D721Med (cell line): ENCODE data around the gene ICAM2.

ENCODE experiments used
- DNase-seq: peaks from one replicate; pipeline ENCODE4 v3.0.0; 2011; ENCODE audit warnings: low spot score; ENCODE audit not compliant: insufficient read length
- FAIRE-seq: peaks from 2 replicates; lab custom pipeline; 2011; peaks lifted over from hg19 to GRCh38; lab: Jason Lieb, UNC
- CTCF ChIP-seq: IDR thresholded peaks from 2 replicates; pipeline ENCODE4 v1.5.1; 2012; ENCODE audit warnings: mild to moderate bottlenecking, control low read depth; ENCODE audit not compliant: insufficient read depth; ENCODE audit errors: missing control alignments

The ICAM2 gene

GRCh38 chr17:63993368-63993985 is 27.0 kb downstream of the ICAM2 start:
- DNase-seq: no peak
- FAIRE-seq: no peak
- TF ChIP-seq CTCF: no peak

- no peak for DNase-seq
- no peak for FAIRE-seq
- no peak for TF ChIP-seq CTCF
Measured at GRCh38 chr17:63991611-63992010, 28.8 kb downstream of the ICAM2 start.

- no peak for FAIRE-seq
- DNase-seq: no peak
Measured at GRCh38 chr17:63989622-63990345, 30.6 kb downstream of the ICAM2 start.

GRCh38 chr17:63988741-63989621 is 31.5 kb downstream of the ICAM2 start:
- FAIRE-seq (no peak), DNase-seq (no peak)

More at GRCh38 chr17:63989622-63990345, 30.6 kb downstream of the ICAM2 start:
- TF ChIP-seq CTCF: no peak

GRCh38 chr17:63988127-63988478 is 32.3 kb downstream of the ICAM2 start:
- TF ChIP-seq CTCF: no peak
- no peak for DNase-seq
- no peak for FAIRE-seq

More at GRCh38 chr17:63988741-63989621, 31.5 kb downstream of the ICAM2 start:
- TF ChIP-seq CTCF: no peak

GRCh38 chr17:63987221-63988126 is 33.0 kb downstream of the ICAM2 start:
- TF ChIP-seq CTCF: no peak
- FAIRE-seq: no peak
- no peak for DNase-seq
